Anterior cingulate cortex (tissue), 58 donors: ENCODE measurements around the gene GLTPD2.
"Not testable (repeated sequence)": the region's sequence is repeated elsewhere in the genome, so short reads cannot be mapped to it uniquely, and the experiment has no call there.

Experiments
- DNase-seq, 58 donors: peaks; one replicate each; lab custom pipeline; 2025; lab: John Stamatoyannopoulos, UW

GLTPD2 gene

DNA sequence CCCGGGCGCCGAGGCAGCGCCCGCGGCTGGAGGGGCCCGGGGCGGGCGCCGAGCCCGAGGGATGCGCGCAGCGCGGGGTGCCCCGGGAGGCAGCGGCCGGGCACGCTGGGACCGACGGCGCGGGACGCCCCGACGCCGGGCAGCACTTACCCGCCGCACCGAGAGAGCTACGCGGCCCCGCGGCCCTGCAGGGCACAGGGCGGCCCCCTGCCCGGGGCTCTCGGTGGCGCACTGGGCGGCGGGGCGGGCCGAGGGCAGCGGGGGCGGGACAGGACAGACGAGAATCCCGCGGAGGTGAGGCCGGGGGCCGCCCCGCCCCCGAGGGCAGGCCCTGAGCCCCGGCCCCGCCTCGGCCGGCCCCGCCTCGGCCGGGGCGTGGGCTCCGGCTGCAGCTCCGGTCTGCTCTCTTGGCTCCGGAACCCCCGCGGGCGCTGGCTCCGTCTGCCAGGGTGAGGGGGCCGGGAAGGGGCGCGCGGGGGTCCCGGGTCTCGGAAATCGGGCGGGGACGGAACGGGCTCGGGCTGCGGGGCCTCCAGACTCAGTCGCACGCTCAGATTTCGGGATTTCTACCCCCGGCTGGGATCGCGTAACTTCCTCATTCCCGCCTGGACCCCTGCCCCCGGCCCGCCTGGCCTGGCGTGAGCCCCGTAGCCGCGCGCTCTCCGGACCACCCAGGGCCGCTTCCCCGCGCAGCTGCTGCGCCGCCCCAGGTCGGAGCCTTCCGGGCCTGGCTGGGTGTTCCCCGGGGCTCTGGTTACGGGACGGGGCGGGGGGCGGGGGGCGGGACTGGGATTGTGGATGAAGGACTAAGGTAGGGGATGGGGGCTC lies 18.2 kb downstream of the GLTPD2 start, which contains the start of gene PLD2:
Gene PLD2 (plus strand): TSS at position 376 of the 828 bp plus-strand sequence. CDS start 621 bp downstream, outside the sequence.
- peak in 52 of 58 donors; percentile 23 to 81 (median 62) for DNase-seq

GRCh38 chr17:4807605-4808377 lies 19.0 kb downstream of the GLTPD2 start:
- peak in 5 of 58 donors; percentile 20 to 33 (median 28) for DNase-seq

- DNase-seq, result peak in 52 of 58 donors; percentile 19 to 83 (median 56)
Measured at GRCh38 chr17:4808378-4808767, 19.6 kb downstream of the GLTPD2 start.

- DNase-seq, result no peak
Measured at GRCh38 chr17:4810696-4811290, 22.0 kb downstream of the GLTPD2 start.

DNA sequence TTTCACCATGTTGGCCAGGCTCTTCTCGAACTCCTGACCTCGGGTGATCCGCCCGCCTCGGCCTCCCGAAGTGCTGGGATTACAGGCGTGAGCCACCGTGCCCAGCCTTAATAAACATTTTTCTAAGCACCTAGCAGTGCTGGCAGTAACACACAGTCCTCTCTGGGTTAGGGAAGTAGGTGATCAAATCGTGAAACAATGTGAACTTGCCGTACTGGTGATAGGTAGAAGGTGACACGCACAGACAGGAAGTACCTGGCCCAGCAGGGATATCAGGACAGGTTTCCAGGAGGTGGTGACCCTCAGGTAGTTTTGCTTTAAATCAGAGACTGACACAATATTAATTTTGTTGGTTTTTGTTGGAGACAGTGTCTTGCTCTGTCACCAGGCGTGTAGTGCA lies 22.7 kb downstream of the GLTPD2 start:
- no peak for DNase-seq

GRCh38 chr17:4812690-4813089 lies 23.9 kb downstream of the GLTPD2 start:
- DNase-seq, result no peak

DNA sequence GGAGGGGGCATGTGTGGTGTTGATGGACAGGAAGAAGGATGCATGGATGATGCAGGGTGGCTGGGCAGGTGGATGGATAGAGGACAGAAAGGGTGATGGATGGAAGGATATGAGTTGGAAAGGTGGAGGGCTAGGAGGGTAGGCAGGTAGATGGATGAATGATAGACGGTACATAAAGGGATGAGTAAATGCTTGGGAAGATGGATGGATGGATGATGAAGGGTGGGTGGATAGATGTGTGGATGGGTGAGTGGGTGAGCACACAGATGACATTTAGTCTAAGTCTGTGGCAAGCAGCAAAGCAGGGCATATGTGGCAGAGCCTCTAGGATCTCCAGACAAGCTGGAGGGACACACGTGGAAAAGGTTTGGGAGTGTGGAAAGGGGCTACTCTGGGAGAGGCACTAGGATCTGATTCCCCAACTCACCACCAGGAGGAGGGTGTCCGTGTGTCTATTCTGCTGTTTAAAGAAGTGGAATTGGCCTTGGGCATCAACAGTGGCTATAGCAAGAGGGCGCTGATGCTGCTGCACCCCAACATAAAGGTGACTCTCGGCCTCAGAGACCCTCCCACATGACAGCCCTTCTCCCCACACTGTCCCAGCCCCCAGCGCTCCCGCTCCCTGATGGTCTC lies 26.4 kb downstream of the GLTPD2 start:
- no peak for DNase-seq

DNA sequence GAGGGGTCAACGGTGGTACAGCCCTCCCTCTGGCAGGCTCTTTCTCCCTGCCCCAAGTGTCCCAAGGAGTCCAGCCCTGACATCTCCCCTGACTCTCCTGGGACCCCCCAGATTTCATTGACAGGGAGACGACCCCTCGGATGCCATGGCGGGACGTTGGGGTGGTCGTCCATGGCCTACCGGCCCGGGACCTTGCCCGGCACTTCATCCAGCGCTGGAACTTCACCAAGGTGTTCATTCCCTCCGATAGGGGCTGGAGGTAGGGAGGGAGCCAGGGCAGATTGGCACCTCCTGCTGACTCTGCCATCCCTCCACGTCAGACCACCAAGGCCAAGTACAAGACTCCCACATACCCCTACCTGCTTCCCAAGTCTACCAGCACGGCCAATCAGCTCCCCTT lies 28.1 kb downstream of the GLTPD2 start:
- no peak for DNase-seq

DNA sequence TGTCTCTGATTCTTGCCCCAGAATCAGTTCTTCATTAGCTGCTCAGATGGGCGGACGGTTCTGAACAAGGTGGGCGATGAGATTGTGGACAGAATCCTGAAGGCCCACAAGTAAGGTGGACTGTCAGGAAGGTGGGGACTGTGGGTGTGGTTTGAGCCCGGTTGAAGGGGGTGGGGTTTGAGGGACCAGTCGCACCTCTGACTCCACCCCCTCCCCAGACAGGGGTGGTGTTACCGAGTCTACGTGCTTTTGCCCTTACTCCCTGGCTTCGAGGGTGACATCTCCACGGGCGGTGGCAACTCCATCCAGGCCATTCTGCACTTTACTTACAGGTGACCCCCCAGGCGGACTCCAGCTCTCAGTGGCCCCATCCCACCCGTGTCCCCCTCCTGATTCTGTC lies 29.5 kb downstream of the GLTPD2 start:
- DNase-seq, result no peak

DNA sequence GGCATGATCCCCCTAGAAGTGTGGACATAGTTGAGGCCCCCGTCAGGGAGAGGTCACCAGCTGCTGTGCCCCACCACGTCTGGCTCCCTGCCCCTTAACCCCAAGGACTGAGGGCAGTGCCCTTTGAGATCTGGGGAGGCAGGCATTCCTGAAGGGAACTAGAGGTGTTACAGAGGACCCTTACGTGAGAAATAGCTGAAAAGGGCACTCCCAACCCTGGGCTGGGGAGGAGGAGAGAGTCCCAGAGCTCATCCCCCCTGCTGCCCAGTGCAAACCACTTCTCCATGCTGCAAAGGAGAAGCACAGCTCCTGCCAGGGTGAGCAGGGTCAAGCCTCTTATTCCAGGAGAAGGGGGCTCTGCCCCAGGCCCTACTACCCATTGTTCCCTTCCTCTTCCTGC lies 34.1 kb downstream of the GLTPD2 start:
- no peak for DNase-seq

- no peak for DNase-seq
Measured at GRCh38 chr17:4823373-4824089, 34.8 kb downstream of the GLTPD2 start.

DNA sequence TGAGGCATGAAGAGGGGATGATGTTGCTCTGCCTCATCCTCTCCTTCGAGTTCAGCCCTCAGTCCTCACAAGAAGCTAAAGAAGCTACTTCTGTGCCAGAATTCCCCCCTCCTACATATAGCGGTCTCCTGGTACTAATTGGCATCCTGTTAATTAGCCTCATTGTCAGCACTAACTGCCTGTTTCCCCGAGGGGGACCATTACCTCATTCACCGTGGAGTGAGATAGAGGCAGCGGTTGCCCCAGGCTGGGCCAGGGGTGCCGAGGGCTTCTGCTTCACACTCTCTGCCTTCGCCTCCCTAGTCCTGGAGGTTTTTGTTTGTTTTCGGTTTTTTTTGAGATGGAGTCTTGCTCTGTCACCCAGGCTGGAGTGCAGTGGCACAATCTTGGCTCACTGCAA lies 38.6 kb downstream of the GLTPD2 start:
- DNase-seq, result no peak

DNA sequence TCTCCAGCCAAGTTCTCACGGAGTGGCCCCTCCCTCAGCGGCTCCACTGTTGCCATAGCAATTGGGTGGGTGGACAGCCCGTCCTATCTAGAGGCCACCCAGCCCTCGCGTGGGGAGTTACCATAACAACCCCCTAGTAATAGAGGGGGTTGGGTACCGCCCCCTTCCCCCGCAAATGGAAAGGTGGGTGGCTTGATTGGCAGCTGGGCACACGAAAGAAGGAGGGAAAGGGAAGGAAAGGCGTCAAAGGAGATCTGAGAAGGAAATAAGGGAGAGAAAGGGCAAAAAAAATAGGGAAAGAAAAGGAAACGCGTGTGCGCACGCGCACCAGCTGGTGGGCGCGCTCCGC lies 44.0 kb downstream of the GLTPD2 start:
- DNase-seq, result not testable (repeated sequence)

DNA sequence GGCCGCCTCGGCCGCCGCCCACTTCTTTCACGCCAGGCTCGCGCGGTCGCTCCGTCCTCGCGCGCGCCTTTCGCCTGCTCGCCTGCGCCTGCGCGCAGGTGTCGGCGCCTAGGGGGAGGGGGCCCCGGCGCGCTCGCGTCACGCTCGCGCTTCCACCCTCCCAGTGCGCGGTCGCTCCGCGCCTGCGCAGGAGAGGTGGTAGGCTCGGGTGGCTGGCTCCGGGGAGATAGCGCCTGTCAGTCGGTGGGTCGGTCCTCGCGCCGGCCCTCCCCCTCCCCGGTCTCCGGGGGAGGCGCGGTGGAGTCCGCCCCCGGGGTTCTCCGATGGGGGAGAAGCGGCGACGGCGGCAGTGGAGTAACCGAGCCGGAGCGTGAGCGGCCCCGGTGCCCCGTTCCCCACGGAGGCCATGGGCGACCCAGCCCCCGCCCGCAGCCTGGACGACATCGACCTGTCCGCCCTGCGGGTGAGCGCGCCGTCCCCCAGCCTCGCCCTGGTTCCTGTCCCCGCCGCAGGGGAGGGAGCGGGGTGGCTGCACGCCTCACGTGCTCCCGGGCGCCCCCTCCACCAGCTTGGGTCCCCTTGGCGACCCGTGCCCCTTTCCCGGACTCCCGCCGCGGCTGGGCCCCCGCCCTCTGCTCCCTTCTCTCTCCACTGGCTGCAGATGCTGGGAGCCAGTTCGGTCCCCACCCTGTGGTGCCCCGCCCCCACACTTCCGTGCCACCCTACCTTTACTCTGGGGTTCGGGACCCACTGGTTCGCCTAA lies 44.6 kb downstream of the GLTPD2 start, which contains the start of gene MINK1:
Gene MINK1 (plus strand): TSS at position 163 of the 763 bp plus-strand sequence. CDS start 244 bp downstream, at position 407.
- peak in 56 of 58 donors; percentile 26 to 91 (median 82) for DNase-seq

GRCh38 chr17:4833941-4834680 lies 45.3 kb downstream of the GLTPD2 start:
- DNase-seq, result peak in 14 of 58 donors; percentile 14 to 44 (median 28)

- peak in 1 of 58 donors; percentile 29 for DNase-seq
Measured at GRCh38 chr17:4834681-4835020, 45.9 kb downstream of the GLTPD2 start.

- DNase-seq, result no peak
Measured at GRCh38 chr17:4836221-4836620, 47.5 kb downstream of the GLTPD2 start.
